Neuronal stem cell (in vitro differentiated cells): ENCODE data around the gene PEX5L.

ENCODE experiments used
- DNase-seq: peaks from one replicate; pipeline ENCODE4 v3.0.0-alpha.2; 2013; ENCODE audit warnings: low spot score
- H2AFZ ChIP-seq: one replicate; pipeline ENCODE4 v1.6.1; 2013; ENCODE audit warnings: mild to moderate bottlenecking, low read length, inconsistent platforms
- H2AK5ac ChIP-seq: 2 replicates; pipeline ENCODE4 v1.6.1; 2013; ENCODE audit warnings: low read depth, mild to moderate bottlenecking, inconsistent platforms, low read length, moderate library complexity, mixed read lengths
- H2BK120ac ChIP-seq: 2 replicates; pipeline ENCODE4 v1.6.1; 2013; ENCODE audit warnings: low read depth, mild to moderate bottlenecking, inconsistent platforms, low read length, moderate library complexity, mixed read lengths
- H2BK12ac ChIP-seq: one replicate; pipeline ENCODE4 v1.6.1; 2013; ENCODE audit warnings: low read length, inconsistent platforms
- H2BK15ac ChIP-seq: 2 replicates; pipeline ENCODE4 v1.6.1; 2013; ENCODE audit warnings: mild to moderate bottlenecking, low read length, inconsistent platforms, mixed read lengths
- H2BK5ac ChIP-seq: one replicate; pipeline ENCODE4 v1.6.1; 2013; ENCODE audit warnings: inconsistent platforms, mild to moderate bottlenecking, low read length, moderate library complexity
- H3K14ac ChIP-seq: one replicate; pipeline ENCODE4 v1.6.1; 2013; ENCODE audit warnings: low read length, inconsistent platforms
- H3K18ac ChIP-seq: 2 replicates; pipeline ENCODE4 v1.6.1; 2013; ENCODE audit warnings: low read length, inconsistent platforms
- H3K23ac ChIP-seq: 2 replicates; pipeline ENCODE4 v1.6.1; 2013; ENCODE audit warnings: low read depth, mild to moderate bottlenecking, mixed read lengths, low read length, inconsistent platforms; ENCODE audit not compliant: poor library complexity
- H3K27ac ChIP-seq: replicated peaks from 3 replicates; pipeline ENCODE4 v1.5.1; 2013; ENCODE audit warnings: low read length, inconsistent platforms
- H3K27me3 ChIP-seq, 3 experiments: 2 replicates each; pipeline ENCODE4 v1.6.1; 2013; ENCODE audit warnings: low read length in 3 of 3, mild to moderate bottlenecking in 2 of 3, inconsistent platforms in 1 of 3, low read depth in 1 of 3, mixed read lengths in 1 of 3, moderate library complexity in 1 of 3; ENCODE audit not compliant: control insufficient read depth in 3 of 3, insufficient read depth in 3 of 3
- H3K36me3 ChIP-seq, 2 donors: replicated peaks in 1 of 2; 2 replicates each; pipeline ENCODE4 v1.6.1; 2013; ENCODE audit warnings: low read length in 2 of 2; ENCODE audit not compliant: control insufficient read depth in 2 of 2, insufficient read depth in 2 of 2
- H3K4ac ChIP-seq: 2 replicates; pipeline ENCODE4 v1.6.1; 2013; ENCODE audit warnings: inconsistent platforms, mild to moderate bottlenecking, low read length, moderate library complexity
- H3K4me1 ChIP-seq, 2 donors: 1 replicate in 1 of 2; 2 replicates in 1 of 2; pipeline ENCODE4 v1.6.1; 2013; ENCODE audit warnings: low read length in 2 of 2, low read depth in 1 of 2; ENCODE audit not compliant: control insufficient read depth in 2 of 2, insufficient read depth in 1 of 2
- H3K4me2 ChIP-seq: one replicate; pipeline ENCODE4 v1.6.1; 2013; ENCODE audit warnings: mild to moderate bottlenecking, low read length, inconsistent platforms; ENCODE audit not compliant: insufficient read depth, poor library complexity, severe bottlenecking
- H3K4me3 ChIP-seq, 2 donors: 2 replicates each; pipeline ENCODE4 v1.5.1; 2013; ENCODE audit warnings: low read length in 2 of 2, mild to moderate bottlenecking in 2 of 2, inconsistent platforms in 1 of 2, moderate library complexity in 1 of 2
- H3K79me1 ChIP-seq: one replicate; pipeline ENCODE4 v1.6.1; 2013; ENCODE audit warnings: low read depth, mild to moderate bottlenecking, inconsistent platforms, low read length, moderate library complexity
- H3K9ac ChIP-seq: one replicate; pipeline ENCODE4 v1.6.1; 2013; ENCODE audit warnings: mild to moderate bottlenecking, low read depth, low read length, inconsistent platforms; ENCODE audit not compliant: poor library complexity
- H3K9me3 ChIP-seq, 2 donors: replicated peaks in 1 of 2; 2 replicates each; pipeline versions ENCODE3 to v1.6.1; 2013; ENCODE audit warnings: low read length in 2 of 2, mild to moderate bottlenecking in 2 of 2, inconsistent platforms in 1 of 2, low read depth in 1 of 2, mixed read lengths in 1 of 2, moderate library complexity in 1 of 2; ENCODE audit not compliant: control insufficient read depth in 2 of 2, insufficient read depth in 1 of 2
- H4K8ac ChIP-seq: one replicate; pipeline ENCODE4 v1.6.1; 2013; ENCODE audit warnings: low read depth, mild to moderate bottlenecking, inconsistent platforms, low read length, moderate library complexity
- H4K91ac ChIP-seq: one replicate; pipeline ENCODE4 v1.6.1; 2013; ENCODE audit warnings: low read length, low read depth, mild to moderate bottlenecking, inconsistent platforms; ENCODE audit not compliant: poor library complexity
- WGBS, 2 donors: extraction: QIAGEN DNeasy Blood & Tissue Kit; methylation state at CpG; one replicate each; pipeline ENCODE4 v1.1.7; 2013; ENCODE audit warnings: missing lambda C conversion rate in 2 of 2, mixed read lengths in 1 of 2; ENCODE audit not compliant: insufficient read length in 2 of 2, insufficient replicate concordance in 1 of 2; ENCODE audit errors: extremely low coverage in 2 of 2; 5-methylcytosine and 5-hydroxymethylcytosine counted together

The PEX5L gene

GRCh38 chr3:179833294-179833693, 203.4 kb downstream of the PEX5L start:
- no peak overlapping the region for H3K27ac ChIP-seq
- H4K91ac ChIP-seq: no peak overlapping the region
- H3K9me3 ChIP-seq: no peaks in the 10 kb centered on the region
- H3K4me1 ChIP-seq: no peaks in the 10 kb centered on the region
- H2BK15ac ChIP-seq: no peak overlapping the region
- no peak overlapping the region for H2AK5ac ChIP-seq
- no peak overlapping the region for H3K23ac ChIP-seq
- no peak for DNase-seq
- H2BK5ac ChIP-seq: no peak overlapping the region
- no peak overlapping the region for H3K14ac ChIP-seq
- H3K79me1 ChIP-seq: no peaks in the 10 kb centered on the region
- no peak overlapping the region for H3K4me2 ChIP-seq
- H3K4ac ChIP-seq: no peak overlapping the region
- no peak overlapping the region for H3K9ac ChIP-seq
- H4K8ac ChIP-seq: no peak overlapping the region
- H3K18ac ChIP-seq: no peak overlapping the region
- H2BK12ac ChIP-seq: no peak overlapping the region
- no peak overlapping the region for H2BK120ac ChIP-seq
- H3K4me3 ChIP-seq: no peak overlapping the region
- H2AFZ ChIP-seq: no peak overlapping the region
- H3K27me3 ChIP-seq: peaks cover 0 to 7% (median 0%) of the 10 kb centered on the region in 3 experiments
- H3K36me3 ChIP-seq: no peaks in the 10 kb centered on the region

- no peak overlapping the region for H2BK120ac ChIP-seq
- H2BK15ac ChIP-seq: no peak overlapping the region
- H2BK5ac ChIP-seq: no peak overlapping the region
- no peak overlapping the region for H4K8ac ChIP-seq
- no peak overlapping the region for H3K4ac ChIP-seq
- H2AK5ac ChIP-seq: no peak overlapping the region
- H3K14ac ChIP-seq: no peak overlapping the region
- no peak overlapping the region for H4K91ac ChIP-seq
- DNase-seq: no peak
- no peak overlapping the region for H2AFZ ChIP-seq
- H2BK12ac ChIP-seq: no peak overlapping the region
- H3K4me3 ChIP-seq: no peak overlapping the region
- H3K27ac ChIP-seq: no peak overlapping the region
- no peaks in the 10 kb centered on the region for H3K4me1 ChIP-seq
- peaks cover 0 to 1% (median 0%) of the 10 kb centered on the region in 3 experiments for H3K27me3 ChIP-seq
- 100% methylated on average over 1 to 3 of the region's 3 CpGs for WGBS, 2 donors
- no peaks in the 10 kb centered on the region for H3K79me1 ChIP-seq
- no peaks in the 10 kb centered on the region for H3K9me3 ChIP-seq
- no peak overlapping the region for H3K9ac ChIP-seq
- no peak overlapping the region for H3K23ac ChIP-seq
- no peaks in the 10 kb centered on the region for H3K36me3 ChIP-seq
- no peak overlapping the region for H3K4me2 ChIP-seq
- no peak overlapping the region for H3K18ac ChIP-seq
Measured at GRCh38 chr3:179832333-179832854, 204.3 kb downstream of the PEX5L start.

- no peak overlapping the region for H2AK5ac ChIP-seq
- H4K8ac ChIP-seq: no peak overlapping the region
- H3K79me1 ChIP-seq: no peaks in the 10 kb centered on the region
- no peak overlapping the region for H2BK15ac ChIP-seq
- no peaks in the 10 kb centered on the region for H3K4me1 ChIP-seq
- H3K9me3 ChIP-seq: no peaks in the 10 kb centered on the region
- no peak overlapping the region for H3K4me2 ChIP-seq
- no peak overlapping the region for H2AFZ ChIP-seq
- WGBS, 2 donors: no CpG with 5 or more reads among the region's 5 CpGs
- H3K4me3 ChIP-seq: no peak overlapping the region
- no peak overlapping the region for H2BK5ac ChIP-seq
- DNase-seq: no peak
- no peaks in the 10 kb centered on the region for H3K36me3 ChIP-seq
- H3K9ac ChIP-seq: no peak overlapping the region
- no peak overlapping the region for H3K27ac ChIP-seq
- peaks cover 0 to 9% (median 0%) of the 10 kb centered on the region in 3 experiments for H3K27me3 ChIP-seq
- no peak overlapping the region for H3K18ac ChIP-seq
- H3K4ac ChIP-seq: no peak overlapping the region
- no peak overlapping the region for H2BK12ac ChIP-seq
- H3K23ac ChIP-seq: no peak overlapping the region
- no peak overlapping the region for H3K14ac ChIP-seq
- no peak overlapping the region for H2BK120ac ChIP-seq
- no peak overlapping the region for H4K91ac ChIP-seq
Measured at GRCh38 chr3:179829401-179829800, 207.3 kb downstream of the PEX5L start.

GRCh38 chr3:179828738-179829137, 208.0 kb downstream of the PEX5L start:
- Histone ChIP-seq H3K27me3 (peaks cover 0 to 9% (median 0%) of the 10 kb centered on the region in 3 experiments), H3K9ac (no peak overlapping the region), H3K4me3 (no peak overlapping the region), H3K4me1 (no peaks in the 10 kb centered on the region), H2BK120ac (no peak overlapping the region), H3K79me1 (no peaks in the 10 kb centered on the region), H2BK15ac (no peak overlapping the region), H2AK5ac (no peak overlapping the region), H3K9me3 (no peaks in the 10 kb centered on the region), H4K8ac (no peak overlapping the region), H2BK12ac (no peak overlapping the region), H3K14ac (no peak overlapping the region), H3K36me3 (no peaks in the 10 kb centered on the region), H4K91ac (no peak overlapping the region), H3K23ac (no peak overlapping the region), H2BK5ac (no peak overlapping the region), H2AFZ (no peak overlapping the region), H3K4ac (no peak overlapping the region), H3K4me2 (no peak overlapping the region), H3K18ac (no peak overlapping the region), H3K27ac (no peak overlapping the region)
- DNase-seq: no peak
- no CpG with 5 or more reads among the region's 2 CpGs for WGBS, 2 donors
